Cerebellar nuclear complex (tissue), 1 donor: ENCODE measurements around the gene SLC32A1.

Source experiments
- DNase-seq, 2 experiments: peaks; one replicate each; lab custom pipeline; 2025; lab: John Stamatoyannopoulos, UW

The SLC32A1 gene

GRCh38 chr20:38723848-38724625 is at the start of gene SLC32A1:
Gene SLC32A1, plus strand, starts transcription at chr20:38724486. Its CDS starts 239 bp downstream, at chr20:38724725.
- no peak for DNase-seq

DNA sequence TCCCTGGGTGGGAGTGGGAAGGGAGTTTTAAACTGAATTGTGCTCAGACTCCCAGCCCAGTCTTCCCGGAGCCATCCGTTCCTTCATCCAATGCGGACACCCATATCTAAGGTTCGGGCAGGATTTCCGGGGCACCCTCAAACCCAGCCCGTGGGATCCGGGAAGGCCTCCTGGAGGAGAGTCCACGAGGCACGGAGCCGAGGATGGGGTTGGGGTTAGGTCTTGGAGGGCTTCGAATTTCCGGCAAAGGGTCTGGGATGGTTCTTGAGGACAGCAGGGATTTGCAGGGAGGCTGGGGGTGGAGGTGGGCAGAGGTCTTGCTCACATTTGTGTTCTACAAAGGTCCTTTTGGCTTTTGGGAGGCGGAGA is 49.5 kb upstream of the SLC32A1 start:
- no peak for DNase-seq

- no peak for DNase-seq
Measured at GRCh38 chr20:38676576-38676975, 47.7 kb upstream of the SLC32A1 start.

DNA sequence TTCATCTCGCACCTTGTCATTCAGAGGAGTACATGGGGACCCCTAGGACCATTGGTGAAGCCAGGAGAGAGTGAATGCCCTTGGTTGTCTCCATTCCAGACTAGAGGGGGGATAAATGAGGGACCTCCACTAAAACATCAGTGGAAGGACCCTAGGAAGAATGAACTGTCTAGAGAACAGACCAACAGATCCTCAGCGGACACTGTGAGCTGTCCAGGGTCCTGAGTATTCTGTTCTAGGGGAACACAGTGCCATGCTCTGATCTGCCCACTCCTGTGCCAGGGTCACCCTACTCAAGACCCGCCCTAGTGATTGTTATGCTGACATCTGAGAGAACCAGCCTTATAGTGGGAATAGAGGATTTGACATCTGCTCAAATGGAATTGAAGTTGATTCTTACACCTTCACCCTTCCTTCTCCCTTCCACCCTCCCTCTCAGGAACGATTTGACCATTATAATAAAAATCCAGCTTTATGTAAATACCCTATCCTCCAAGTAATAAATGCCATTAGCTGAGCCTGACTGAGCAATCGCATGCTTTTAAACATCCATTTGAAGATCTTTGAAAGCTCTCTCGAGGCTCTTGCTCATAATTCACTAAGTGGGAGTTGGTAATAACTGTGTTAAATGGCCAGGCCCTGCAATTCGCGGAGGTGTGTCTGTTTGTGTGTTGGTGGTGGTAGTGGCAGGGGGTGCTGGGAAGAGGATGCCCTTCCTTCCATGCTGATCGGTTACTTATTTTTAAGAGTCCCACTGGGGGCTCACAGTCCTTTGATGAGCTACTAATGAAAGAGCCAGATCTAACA is 43.6 kb upstream of the SLC32A1 start:
- DNase-seq = no peak

GRCh38 chr20:38685271-38685670 is 39.0 kb upstream of the SLC32A1 start:
- no peak for DNase-seq

- DNase-seq = no peak
Measured at GRCh38 chr20:38685853-38686473, 38.3 kb upstream of the SLC32A1 start.

GRCh38 chr20:38692436-38693411 is 31.6 kb upstream of the SLC32A1 start:
- DNase-seq = no peak

- no peak for DNase-seq
Measured at GRCh38 chr20:38697306-38697705, 27.0 kb upstream of the SLC32A1 start.

GRCh38 chr20:38698541-38698940 is 25.7 kb upstream of the SLC32A1 start:
- no peak for DNase-seq

DNA sequence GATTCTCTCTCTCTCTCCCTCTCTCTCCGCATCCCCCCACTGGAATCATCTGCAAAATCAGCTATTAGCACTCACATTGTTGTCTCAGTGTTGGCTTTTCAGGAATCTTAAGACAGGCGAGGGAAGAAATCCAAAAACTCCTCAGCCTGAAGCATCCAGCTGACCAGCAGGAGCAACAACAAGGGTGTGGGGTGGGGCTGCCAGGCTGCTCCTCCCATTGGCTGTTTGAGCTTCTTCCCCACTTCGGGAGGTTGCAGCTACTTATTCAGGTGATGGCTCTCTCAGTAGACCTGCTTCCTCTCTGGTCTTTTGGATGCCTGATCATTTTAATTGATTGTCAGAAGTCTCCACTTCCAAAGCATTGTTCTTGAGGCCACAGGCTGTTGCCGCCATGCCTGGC is 24.1 kb upstream of the SLC32A1 start:
- DNase-seq = no peak

GRCh38 chr20:38700926-38701325 is 23.4 kb upstream of the SLC32A1 start:
- no peak for DNase-seq

GRCh38 chr20:38703526-38703925 is 20.8 kb upstream of the SLC32A1 start:
- no peak for DNase-seq

GRCh38 chr20:38704136-38704535 is 20.1 kb upstream of the SLC32A1 start:
- no peak for DNase-seq

DNA sequence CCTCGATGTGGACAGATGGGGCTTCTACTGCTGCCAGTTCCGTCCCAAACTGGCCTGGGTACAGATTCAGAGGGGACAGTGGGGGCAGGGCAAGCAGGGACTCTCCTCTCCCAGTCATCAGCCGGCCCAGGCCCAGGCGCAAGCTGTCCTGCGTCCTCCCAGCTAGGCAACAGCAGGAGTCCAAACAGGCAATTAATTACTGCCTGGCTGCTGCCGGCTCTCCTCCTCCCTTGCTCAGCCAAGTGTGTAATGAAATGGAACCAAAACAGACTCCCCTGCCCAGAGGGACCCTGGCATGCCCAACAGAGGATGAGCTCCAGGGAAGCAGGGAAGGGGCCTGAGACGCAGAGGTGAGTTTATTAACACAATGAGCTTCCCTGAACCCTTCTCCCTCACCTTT is 17.8 kb upstream of the SLC32A1 start:
- DNase-seq = no peak

- no peak for DNase-seq
Measured at GRCh38 chr20:38714308-38714707, 10.0 kb upstream of the SLC32A1 start.

DNA sequence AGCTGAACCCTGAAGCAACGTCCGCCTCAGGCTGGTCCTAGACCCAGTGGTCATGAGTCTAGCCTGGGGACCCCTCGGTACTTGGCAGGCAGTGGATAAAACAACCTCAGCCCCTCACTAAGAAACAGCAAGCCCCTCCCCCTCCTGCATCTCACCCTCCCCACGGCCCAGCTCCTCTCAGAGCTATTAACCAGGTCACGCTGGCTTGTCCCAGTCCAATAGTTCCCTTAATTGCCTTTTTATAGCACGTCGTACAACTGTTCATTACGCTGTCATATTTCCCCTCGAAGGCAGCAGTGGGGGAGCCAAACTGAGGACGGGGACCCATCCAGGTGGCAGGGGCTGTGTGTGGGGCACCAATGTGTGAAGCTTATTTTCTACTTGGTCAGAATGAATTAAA is 8.6 kb upstream of the SLC32A1 start:
- no peak for DNase-seq

GRCh38 chr20:38722683-38723016 is 1.6 kb upstream of the SLC32A1 start:
- DNase-seq = no peak

GRCh38 chr20:38723017-38723847 is 1.1 kb upstream of the SLC32A1 start:
- no peak for DNase-seq

GRCh38 chr20:38724626-38725147 is 401 bp downstream of the SLC32A1 start:
- no peak for DNase-seq

DNA sequence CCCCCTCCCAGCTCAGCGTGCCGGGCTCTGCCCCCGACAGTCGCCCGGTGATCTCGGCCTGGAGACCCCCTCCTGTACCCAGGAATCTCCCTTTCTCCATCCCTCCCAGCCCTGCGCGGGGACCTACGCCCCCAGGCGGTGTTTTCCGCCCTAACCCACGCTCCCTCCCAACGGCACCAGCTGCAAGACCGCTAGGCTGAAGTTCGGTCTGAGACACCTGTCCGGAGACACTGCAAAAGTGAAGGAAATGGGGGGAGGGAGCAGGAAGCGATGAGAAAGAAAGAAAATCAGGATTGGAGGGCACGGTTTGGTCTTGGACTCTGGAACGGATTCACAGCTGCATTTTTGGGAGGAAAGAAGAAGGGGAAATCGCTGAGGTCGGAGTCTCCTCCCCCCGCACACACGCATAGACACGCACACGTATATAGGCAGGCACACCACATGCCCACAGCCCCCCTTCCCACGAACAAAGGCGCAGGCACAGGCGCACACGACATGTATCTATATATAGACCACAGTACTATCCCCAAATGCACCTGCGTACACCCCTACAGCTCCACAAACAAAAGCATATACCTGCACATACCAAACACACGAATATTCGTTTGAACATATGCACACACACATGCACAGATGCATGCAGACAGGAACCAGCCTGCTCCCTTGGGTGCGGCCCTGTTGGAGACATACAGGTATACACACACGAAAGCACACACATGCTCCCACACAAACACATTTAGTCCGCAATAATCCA is 1.0 kb downstream of the SLC32A1 start:
- no peak for DNase-seq
